Fibroblast of peridontal ligament (primary cell): ENCODE measurements around the gene HEMGN.

ENCODE experiments used
- DNase-seq: peaks from one replicate; pipeline ENCODE4 v3.0.0-alpha.2; 2010; ENCODE audit errors: extremely low read depth

HEMGN gene

DNA sequence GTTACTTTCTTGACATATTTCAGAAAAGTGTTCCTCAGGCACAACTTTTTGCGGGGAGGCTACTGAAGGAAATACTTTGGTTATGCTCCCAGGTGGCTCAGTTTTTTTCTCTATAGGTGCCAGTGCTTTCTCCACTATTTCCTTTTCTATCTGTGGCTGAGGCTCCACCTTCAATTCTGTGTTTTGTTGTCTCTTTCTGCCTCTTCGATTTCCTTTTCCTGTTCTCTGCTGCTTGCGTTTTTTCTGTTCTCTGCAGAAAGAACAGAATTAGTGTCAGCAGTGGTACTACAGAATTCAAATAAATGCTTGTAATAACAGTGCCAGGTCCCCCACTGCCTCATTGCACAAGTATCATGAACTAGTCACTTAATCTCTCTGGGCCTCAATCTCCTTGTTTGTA, 7.0 kb downstream of the HEMGN start:
- no peak for DNase-seq

DNA sequence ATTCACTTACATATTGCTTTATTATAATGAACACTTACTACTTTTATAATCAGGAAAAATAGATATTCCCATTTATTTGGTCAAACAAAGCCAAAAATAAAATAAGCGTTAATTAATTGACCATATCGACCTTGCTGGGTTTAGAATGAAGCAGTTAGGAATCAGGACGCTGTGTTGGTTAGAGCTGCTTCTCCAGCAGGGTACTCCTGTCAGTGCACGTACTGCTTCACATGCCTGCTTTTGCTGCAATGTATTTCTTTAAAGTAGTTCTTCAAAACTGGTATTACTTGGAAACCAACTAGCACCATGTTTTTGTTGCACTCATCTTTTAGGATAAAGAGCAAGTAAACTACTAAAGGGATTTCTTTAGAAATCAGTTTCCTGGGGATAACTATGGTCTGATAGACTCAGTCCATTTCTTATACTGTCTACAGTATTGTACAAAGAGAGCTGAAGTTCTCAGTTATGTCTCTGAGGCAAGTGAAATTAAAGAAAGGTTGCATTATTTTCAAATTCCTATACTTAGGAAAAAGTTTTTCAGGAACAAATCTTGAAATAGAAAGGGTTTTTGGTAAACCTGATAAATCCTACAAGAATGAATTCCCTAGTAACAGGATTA, 8.9 kb downstream of the HEMGN start:
- no peak for DNase-seq

- DNase-seq, result no peak
Measured at GRCh38 chr9:97925497-97926334, 12.3 kb downstream of the HEMGN start.

DNA sequence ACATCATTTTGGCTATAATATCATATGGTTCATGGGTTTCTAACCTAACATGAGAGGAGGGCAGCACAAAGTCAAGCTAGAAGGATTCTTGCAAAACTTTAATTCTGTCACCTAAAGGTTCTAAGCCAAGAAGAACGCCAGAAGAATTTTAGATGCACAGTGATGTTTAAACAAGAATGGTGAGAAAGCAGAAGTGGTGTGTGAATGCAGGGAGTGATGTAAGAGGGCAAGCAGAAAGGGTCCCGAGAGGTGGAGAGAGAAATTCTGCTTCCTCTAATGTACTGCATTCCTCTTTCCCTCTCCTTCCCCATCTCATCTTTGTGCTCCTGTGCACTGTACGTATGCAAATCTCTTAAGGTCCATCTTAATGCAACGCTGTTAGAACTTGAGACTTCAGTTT, 13.6 kb downstream of the HEMGN start:
- DNase-seq, result no peak

DNA sequence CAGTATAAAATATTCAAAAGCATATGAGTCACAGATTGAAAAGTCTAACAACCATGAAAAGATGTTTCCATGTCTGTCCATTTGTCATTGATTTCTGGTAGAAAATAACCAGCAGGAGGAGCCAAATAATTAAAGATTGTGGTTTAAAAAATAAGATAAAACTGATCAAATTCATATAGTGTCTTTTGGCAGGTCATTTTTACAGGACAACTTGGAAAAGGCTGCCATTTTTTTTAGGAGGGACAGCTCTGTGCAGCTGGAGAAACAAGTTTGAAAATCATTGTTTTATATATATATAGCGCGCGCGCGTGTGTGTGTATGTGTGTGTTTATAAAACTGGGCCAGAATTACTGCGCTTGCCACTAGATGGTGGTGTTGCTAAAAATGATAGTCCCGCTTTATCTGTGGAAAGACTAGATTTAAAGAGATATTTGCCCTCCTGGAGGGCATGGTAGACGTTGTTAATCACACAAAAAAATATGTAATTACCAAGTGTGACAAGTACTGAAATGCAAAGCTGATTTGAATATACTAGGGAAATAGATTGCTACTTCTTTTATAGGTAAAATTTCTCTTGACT, 14.4 kb downstream of the HEMGN start:
- DNase-seq, result peak; percentile 92

- peak; percentile 99 for DNase-seq
Measured at GRCh38 chr9:97921959-97922724, 15.8 kb downstream of the HEMGN start, which contains the start of gene TRMO. Gene TRMO, minus strand, starts transcription at chr9:97922500. Its CDS starts 7 bp downstream, at chr9:97922493.

GRCh38 chr9:97919217-97919813, 18.7 kb downstream of the HEMGN start:
- DNase-seq, result no peak

DNA sequence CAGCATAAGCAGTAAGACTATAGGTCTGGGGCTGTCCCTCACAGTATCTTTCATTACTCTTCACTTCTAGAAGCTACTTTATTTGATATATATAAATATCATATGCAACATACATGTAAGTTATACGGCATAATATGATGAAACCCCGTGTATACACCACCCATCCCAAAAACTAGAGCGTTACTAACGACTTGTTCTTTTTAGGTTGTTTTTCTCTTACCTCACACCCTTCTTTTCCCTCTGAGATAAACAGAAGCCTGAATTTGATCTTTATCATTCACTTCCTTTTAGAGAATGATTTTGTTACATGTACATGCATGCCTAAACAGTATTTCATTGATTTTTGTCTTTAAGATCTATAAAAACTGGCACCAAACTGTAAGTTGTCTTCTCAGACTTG, 19.4 kb downstream of the HEMGN start:
- no peak for DNase-seq

- DNase-seq, result no peak
Measured at GRCh38 chr9:97911970-97912369, 26.0 kb downstream of the HEMGN start.

GRCh38 chr9:97911528-97911927, 26.4 kb downstream of the HEMGN start:
- DNase-seq, result no peak

- no peak for DNase-seq
Measured at GRCh38 chr9:97910357-97910756, 27.6 kb downstream of the HEMGN start.

GRCh38 chr9:97908705-97909104, 29.3 kb downstream of the HEMGN start:
- DNase-seq, result no peak

DNA sequence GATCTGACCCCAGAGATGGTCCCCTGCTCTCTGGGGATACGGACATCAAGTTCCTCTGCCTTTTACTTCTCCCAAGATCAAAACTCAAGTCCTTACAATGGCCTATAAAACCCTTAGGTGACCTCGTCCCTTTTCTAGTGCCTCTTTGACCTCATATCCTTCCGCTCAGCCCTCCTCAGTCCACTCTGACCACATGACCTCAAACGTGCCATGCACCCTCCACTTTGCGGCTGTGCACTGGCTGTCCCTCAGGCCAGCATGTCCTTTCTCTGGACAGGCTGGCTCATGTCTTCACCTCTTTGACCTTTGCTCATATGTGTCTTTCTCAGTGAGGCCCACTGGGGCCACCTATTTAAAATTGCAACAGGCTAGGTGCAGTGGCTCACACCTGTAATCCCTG, 30.3 kb downstream of the HEMGN start:
- no peak for DNase-seq

GRCh38 chr9:97907046-97907445, 30.9 kb downstream of the HEMGN start:
- DNase-seq, result no peak

- no peak for DNase-seq
Measured at GRCh38 chr9:97906236-97906831, 31.6 kb downstream of the HEMGN start.

DNA sequence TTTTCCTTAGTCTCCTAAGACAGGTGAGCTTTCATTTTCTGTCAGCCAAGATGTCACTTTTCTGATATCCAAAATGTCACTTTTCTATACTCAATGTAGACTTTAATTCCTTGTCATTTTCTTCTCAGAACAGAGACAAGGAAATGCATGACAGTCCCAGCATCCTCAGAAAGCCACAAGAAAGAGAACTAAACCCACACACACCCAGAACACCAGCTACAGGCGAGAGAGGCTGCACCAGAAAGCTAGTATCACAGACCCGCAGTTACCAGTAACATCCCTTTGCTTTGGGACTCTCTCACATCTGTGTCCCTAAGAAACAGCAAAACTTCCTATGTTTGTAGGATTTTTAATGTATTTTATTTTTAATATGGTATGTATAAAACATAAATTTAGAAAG, 32.7 kb downstream of the HEMGN start:
- no peak for DNase-seq

DNA sequence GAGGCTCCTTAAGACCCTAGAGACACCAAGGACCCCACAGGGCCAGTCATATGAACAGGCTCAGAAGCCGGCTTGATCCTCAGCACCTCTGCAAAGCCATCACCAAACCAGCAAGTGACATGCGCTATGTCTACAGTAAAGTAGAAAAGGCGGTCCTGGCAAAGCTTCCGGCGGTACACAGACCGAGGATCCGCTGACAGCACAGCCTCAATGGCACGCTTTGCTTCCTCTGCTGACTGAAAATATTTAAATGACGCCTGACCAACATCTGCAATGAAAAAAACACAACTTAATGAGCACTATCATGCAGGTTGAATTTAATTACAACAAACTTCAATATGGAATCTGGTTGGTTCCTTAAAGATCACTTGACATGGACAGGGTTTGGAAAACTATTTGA, 33.2 kb downstream of the HEMGN start:
- DNase-seq, result no peak

DNA sequence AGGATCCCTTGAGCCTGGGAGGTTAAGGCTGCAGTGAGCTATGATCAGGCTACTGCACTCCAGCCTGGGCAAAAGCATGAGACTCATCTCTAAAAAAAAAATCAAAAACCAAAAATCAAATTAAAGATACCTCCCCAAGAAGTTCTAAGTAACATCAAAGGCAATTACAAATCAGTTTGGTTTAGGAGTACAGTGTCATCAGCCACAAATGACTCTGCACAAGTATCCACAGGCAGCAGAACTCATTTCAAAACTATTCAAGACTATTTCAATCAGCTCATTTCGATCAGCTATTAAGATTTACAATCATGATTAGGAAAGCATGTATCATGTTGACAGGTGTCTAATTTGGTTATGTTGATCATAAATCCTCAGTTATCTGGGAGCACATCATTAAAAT, 34.8 kb downstream of the HEMGN start:
- no peak for DNase-seq

GRCh38 chr9:97900738-97901565, 37.0 kb downstream of the HEMGN start:
- peak; percentile 64 for DNase-seq

- peak; percentile 88 for DNase-seq
Measured at GRCh38 chr9:97900103-97900737, 37.8 kb downstream of the HEMGN start.
